DOHH2 (cell line): ENCODE measurements around the gene TFDP1.

Source experiments
- CTCF ChIP-seq: fragments of 200-600 bp; sonication (generic); IDR thresholded peaks from one replicate; pipeline ENCODE4 v1.5.1; 2014; ENCODE audit warnings: antibody characterized with exemption, mild to moderate bottlenecking, low read depth, low read length; ENCODE audit not compliant: poor library complexity, severe bottlenecking
- EZH2phosphoT487 ChIP-seq: fragments of 200-600 bp; sonication (generic); IDR thresholded peaks from 2 replicates; pipeline ENCODE4 v1.6.1; 2017; ENCODE audit warnings: borderline replicate concordance, mild to moderate bottlenecking, antibody characterized with exemption, low read length, moderate library complexity, mixed read lengths

DNA sequence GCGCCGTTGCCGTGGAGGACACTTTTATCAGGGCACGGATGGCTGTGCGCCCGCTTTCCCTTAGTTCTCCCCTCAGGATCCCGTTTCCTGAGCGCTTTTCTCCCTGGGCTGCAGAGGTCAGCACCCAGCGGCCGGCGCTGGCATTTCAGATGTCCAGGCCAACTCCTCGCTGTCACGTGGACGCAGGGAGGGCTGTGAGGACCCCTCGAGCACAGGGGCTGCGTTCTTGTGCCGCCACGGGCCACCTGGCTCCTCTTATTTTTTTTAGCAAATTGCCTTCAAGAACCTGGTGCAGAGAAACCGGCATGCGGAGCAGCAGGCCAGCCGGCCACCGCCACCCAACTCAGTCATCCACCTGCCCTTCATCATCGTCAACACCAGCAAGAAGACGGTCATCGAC is 51.2 kb downstream of the TFDP1 start:
- TF ChIP-seq CTCF (no peak), EZH2phosphoT487 (no peak)
